HG03095 (cell line): Measurements from ENCODE around the gene PCCA.

Experiments
- ATAC-seq: cut with Tn5 transposase; IDR thresholded peaks from one replicate; pipeline ENCODE4 v1.9.1; 2021; ENCODE audit warnings: moderate library complexity; ENCODE audit not compliant: unreplicated experiment

PCCA gene

GRCh38 chr13:100497389-100497788 lies 408.5 kb downstream of the PCCA start:
- no peak for ATAC-seq

GRCh38 chr13:100502446-100502845 lies 413.6 kb downstream of the PCCA start:
- no peak for ATAC-seq

- ATAC-seq, result no peak
Observed at GRCh38 chr13:100503622-100504021, 414.7 kb downstream of the PCCA start.

- no peak for ATAC-seq
Observed at GRCh38 chr13:100506154-100506553, 417.3 kb downstream of the PCCA start.

GRCh38 chr13:100506600-100507422 lies 417.9 kb downstream of the PCCA start:
- no peak for ATAC-seq

- ATAC-seq, result no peak
Observed at GRCh38 chr13:100508455-100508854, 419.6 kb downstream of the PCCA start.

GRCh38 chr13:100508996-100509395 lies 420.1 kb downstream of the PCCA start:
- no peak for ATAC-seq

- no peak for ATAC-seq
Observed at GRCh38 chr13:100510208-100510957, 421.5 kb downstream of the PCCA start.

GRCh38 chr13:100511466-100511865 lies 422.6 kb downstream of the PCCA start:
- no peak for ATAC-seq

- no peak for ATAC-seq
Observed at GRCh38 chr13:100512422-100512821, 423.5 kb downstream of the PCCA start.

- no peak for ATAC-seq
Observed at GRCh38 chr13:100513171-100513570, 424.3 kb downstream of the PCCA start.

GRCh38 chr13:100513987-100514670 lies 425.2 kb downstream of the PCCA start:
- ATAC-seq, result no peak

GRCh38 chr13:100514788-100515409 lies 426.0 kb downstream of the PCCA start:
- ATAC-seq, result peak; percentile 88

- no peak for ATAC-seq
Observed at GRCh38 chr13:100515410-100515800, 426.5 kb downstream of the PCCA start.

- ATAC-seq, result no peak
Observed at GRCh38 chr13:100517135-100517534, 428.2 kb downstream of the PCCA start.

- no peak for ATAC-seq
Observed at GRCh38 chr13:100517728-100518127, 428.8 kb downstream of the PCCA start.

- ATAC-seq, result no peak
Observed at GRCh38 chr13:100518394-100519062, 429.6 kb downstream of the PCCA start.

- ATAC-seq, result no peak
Observed at GRCh38 chr13:100519626-100520025, 430.7 kb downstream of the PCCA start.

- no peak for ATAC-seq
Observed at GRCh38 chr13:100520936-100521850, 432.3 kb downstream of the PCCA start.
